ENCODE data around the gene TLE7. TPM values are rescaled to one million over a fixed set of nuclear protein-coding genes. Genes with fewer than 3 reads are reported as not detected.

TLE7 gene
- total and polyA plus RNA-seq, 2 of the 8 experiments (the other 6 are each of a cell fraction or from before 2014, with no cell fraction given): 0.03 TPM; not detected in 1

- TF ChIP-seq CHD7 (IDR thresholded peaks at IDR 0.05; ENCODE audit: insufficient replicate concordance, low read length): no peak
Observed at GRCh38 chr16:71402007-71402406, 39.8 kb downstream of the TLE7 start (continued).
